Measurements from ENCODE around the gene JPT1. TPM values are rescaled to one million over a fixed set of nuclear protein-coding genes. Genes with fewer than 3 reads are reported as not detected.

The JPT1 gene
- 60.5 and 68.2 TPM in 2 replicates for total RNA-seq

GRCh38 chr17:75154195-75155106 lies at the start of gene JPT1:
Gene JPT1 (minus strand): TSS chr17:75154512. CDS start chr17:75154397, 115 bp downstream.

GRCh38 chr17:75182569-75183436 lies 28.5 kb upstream of the JPT1 start, which contains the start of gene SUMO2:
Gene SUMO2 (minus strand): TSS chr17:75182959. CDS start chr17:75182834, 125 bp downstream.

GRCh38 chr17:75131278-75132017 lies 22.9 kb downstream of the JPT1 start, which contains the start of gene NT5C:
Gene NT5C (minus strand): TSS chr17:75131742. CDS start chr17:75131707, 35 bp downstream.

DNA sequence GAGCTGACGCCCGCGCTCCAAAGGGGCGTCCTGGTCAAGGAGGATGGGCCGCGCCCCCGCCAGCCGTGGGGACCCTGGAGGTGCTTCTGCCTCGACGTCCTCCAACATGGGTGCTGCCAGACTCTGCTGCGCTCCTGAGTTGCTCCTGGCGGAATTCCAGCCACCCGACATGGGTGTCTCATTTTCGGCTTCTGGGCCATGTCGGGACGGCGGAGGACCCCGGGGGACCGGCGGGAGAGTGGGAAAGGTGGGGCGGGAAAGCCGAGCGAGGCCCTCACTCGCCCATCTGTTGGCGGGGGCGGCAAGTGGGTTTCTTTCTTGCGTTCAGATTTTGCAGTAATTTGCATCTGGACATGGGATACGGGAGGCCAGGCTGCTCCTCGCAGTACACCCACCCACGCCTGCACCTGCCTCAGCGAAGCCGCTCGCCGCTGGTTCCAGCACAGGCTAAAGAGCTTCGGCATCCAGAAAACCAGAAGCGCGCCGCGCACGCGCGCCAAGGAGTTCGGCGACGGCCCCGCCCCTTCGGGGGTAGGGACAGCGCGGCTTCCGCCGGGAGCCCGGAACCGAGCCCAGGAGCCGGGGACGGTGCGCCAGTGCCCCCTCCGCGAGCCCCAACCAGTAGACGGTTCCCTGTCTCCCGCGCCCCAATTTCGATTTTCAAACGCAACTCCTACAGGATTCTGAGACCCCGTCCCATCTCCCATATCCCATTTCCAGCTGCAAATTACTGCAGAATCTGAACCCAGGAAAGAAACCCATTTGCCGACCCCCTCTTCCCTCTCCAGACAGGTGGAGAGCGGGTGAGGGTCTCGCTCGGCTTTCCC lies 44.7 kb downstream of the JPT1 start, which contains the start of gene ARMC7:
TSS of gene ARMC7 (plus strand) at position 563 of the 827 bp plus-strand sequence. CDS start 320 bp downstream, outside the sequence.

DNA sequence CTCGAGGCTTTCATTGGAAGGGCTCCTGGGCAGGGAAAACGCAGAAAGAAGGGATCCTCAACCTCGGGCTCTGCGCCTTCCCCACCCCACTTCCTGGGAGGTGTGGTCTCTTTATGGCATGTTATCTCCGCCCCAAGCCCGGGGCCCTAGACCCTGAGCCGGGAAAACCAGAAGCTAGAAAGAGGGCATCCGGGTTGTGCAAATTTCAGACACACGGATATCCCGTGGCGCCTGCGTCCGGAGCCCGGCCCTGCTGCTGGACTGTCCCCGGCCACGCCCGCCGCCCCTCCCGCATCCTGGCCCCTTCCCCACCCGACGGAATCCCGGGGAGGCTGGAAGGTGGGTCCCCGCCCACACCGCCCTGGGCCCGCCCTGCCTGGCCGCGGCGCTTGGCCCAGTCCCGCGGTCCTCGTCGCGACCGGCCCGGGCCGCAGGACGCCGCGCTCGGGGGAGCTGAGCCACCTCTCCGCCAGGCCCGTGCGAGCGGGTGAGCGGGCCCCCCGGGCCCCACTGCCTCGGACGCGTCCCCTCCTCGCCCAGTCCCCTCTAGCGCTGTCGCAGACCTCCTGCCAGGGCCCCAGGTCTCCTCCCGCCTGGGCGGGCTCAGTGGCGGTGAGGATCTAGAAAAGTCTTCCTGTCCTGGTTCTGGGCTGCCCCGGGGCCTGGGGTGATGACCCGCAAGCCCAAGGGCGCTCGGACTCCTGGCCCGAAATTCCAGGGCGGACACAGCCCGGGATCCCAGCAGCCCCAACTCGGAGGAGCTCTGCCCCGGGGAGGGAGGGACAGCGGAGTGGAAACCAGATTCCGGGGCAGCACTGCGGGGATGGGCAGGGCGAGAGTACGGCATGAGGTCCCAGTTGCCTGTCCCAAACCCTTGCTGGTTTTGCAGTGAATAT lies 66.5 kb downstream of the JPT1 start, which contains the start of gene SLC16A5:
TSS of gene SLC16A5 (plus strand) at position 397 of the 896 bp plus-strand sequence. CDS start 5,683 bp downstream, outside the sequence.

Other genes with a start within 250 kb of the JPT1 start
- gene USH1G, start 231.3 kb downstream of the JPT1 start, total RNA-seq = not detected in 2 replicates
- gene OTOP2, start 230.2 kb downstream of the JPT1 start, total RNA-seq = not detected in 2 replicates
- gene OTOP3, start 218.6 kb downstream of the JPT1 start, total RNA-seq = not detected in 2 replicates
- 1.3 and 1.5 TPM in 2 replicates for gene HID1, start 181.8 kb downstream of the JPT1 start, total RNA-seq
- 11.2 and 11.9 TPM in 2 replicates for gene CDR2L, start 166.9 kb downstream of the JPT1 start, total RNA-seq
- 27.0 and 30.6 TPM in 2 replicates for gene MRPL58, start 141.8 kb downstream of the JPT1 start, total RNA-seq
- 371 and 373 TPM in 2 replicates for gene ATP5PD, start 107.5 kb downstream of the JPT1 start, total RNA-seq
- gene KCTD2, start 107.3 kb downstream of the JPT1 start, total RNA-seq = 15.0 and 15.9 TPM in 2 replicates
- 1.1 and 1.5 TPM in 2 replicates for gene SLC16A5, start 66.6 kb downstream of the JPT1 start, total RNA-seq
- gene ARMC7, start 44.5 kb downstream of the JPT1 start, total RNA-seq = 1.6 and 1.8 TPM in 2 replicates
- 33.4 and 44.3 TPM in 2 replicates for gene NT5C, start 22.8 kb downstream of the JPT1 start, total RNA-seq
- gene SUMO2, start 28.4 kb upstream of the JPT1 start, total RNA-seq = 123 and 178 TPM in 2 replicates
- 21.5 and 28.4 TPM in 2 replicates for gene NUP85, start 51.2 kb upstream of the JPT1 start, total RNA-seq
- 13.0 and 13.3 TPM in 2 replicates for gene GGA3, start 107.1 kb upstream of the JPT1 start, total RNA-seq
- 58.7 and 62.5 TPM in 2 replicates for gene MRPS7, start 107.4 kb upstream of the JPT1 start, total RNA-seq
- 11.6 and 11.9 TPM in 2 replicates for gene MIF4GD, start 116.7 kb upstream of the JPT1 start, total RNA-seq
- gene SLC25A19, start 134.9 kb upstream of the JPT1 start, total RNA-seq = 4.1 and 7.9 TPM in 2 replicates